ENCODE results near the gene SOX18. TPM values are rescaled to one million over a fixed set of nuclear protein-coding genes. Genes with fewer than 3 reads are reported as not detected.

SOX18 gene
- polyA plus RNA-seq, 1 experiment = not detected

DNA sequence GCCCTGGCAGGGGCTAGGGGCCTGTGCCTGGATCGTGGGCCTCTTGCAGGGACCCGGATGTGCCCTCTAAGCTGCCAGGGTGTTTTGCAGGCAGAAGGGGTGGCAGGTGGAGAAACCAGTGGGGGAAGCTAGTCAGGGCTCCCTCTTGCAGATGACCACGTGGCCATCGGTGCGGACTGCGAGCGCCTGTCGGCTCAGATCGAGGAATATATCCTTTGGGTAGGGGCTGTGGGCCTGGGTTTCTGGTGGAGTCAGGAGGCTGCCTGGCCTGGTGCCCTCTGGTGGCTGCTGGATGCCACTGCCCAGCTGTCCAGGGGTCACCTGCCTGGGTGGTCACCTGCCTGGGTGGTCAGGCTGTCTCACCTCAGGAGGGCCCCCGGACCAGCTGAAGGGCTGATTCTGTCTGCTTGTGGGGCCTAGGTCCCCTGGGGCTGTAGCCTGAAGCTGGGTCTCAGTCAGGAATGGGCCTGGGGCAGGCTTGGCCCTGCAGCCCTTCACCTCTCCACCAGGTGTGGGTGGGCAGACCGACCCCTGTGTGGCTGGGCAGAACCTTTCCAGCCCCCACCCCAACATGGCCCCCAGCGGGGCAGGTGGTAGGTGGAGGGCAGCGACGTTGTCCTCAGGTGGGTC is 20.3 kb upstream of the SOX18 start:
- Histone ChIP-seq H3K4me3 (ENCODE audit: low read depth, low read length) (no peak overlapping the region), H3K27me3 (ENCODE audit: control insufficient read depth, insufficient read depth, low read length) (no peaks in the 10 kb centered on the region), H3K36me3 (ENCODE audit: control insufficient read depth, insufficient read depth, low read length) (peaks cover 11% of the 10 kb centered on the region)
- TF ChIP-seq, protein P1, sequence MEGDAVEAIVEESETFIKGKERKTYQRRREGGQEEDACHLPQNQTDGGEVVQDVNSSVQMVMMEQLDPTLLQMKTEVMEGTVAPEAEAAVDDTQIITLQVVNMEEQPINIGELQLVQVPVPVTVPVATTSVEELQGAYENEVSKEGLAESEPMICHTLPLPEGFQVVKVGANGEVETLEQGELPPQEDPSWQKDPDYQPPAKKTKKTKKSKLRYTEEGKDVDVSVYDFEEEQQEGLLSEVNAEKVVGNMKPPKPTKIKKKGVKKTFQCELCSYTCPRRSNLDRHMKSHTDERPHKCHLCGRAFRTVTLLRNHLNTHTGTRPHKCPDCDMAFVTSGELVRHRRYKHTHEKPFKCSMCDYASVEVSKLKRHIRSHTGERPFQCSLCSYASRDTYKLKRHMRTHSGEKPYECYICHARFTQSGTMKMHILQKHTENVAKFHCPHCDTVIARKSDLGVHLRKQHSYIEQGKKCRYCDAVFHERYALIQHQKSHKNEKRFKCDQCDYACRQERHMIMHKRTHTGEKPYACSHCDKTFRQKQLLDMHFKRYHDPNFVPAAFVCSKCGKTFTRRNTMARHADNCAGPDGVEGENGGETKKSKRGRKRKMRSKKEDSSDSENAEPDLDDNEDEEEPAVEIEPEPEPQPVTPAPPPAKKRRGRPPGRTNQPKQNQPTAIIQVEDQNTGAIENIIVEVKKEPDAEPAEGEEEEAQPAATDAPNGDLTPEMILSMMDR (IDR thresholded peaks at IDR 0.05; ENCODE audit: insufficient read depth, low read depth, low read length) = peak; percentile 83
- CTCF ChIA-PET = interaction anchor here (0.7 to 3.4 kb wide), 9 partner anchors 10 to 161 kb away, joined by 3 to 31 read pairs (median 4); partner anchors contain the start of genes LKAAEAR1, OPRL1, PRPF6 and RGS19
- no peak for DNase-seq (ENCODE audit: low read depth)
- POLR2A ChIA-PET = no interaction called here

DNA sequence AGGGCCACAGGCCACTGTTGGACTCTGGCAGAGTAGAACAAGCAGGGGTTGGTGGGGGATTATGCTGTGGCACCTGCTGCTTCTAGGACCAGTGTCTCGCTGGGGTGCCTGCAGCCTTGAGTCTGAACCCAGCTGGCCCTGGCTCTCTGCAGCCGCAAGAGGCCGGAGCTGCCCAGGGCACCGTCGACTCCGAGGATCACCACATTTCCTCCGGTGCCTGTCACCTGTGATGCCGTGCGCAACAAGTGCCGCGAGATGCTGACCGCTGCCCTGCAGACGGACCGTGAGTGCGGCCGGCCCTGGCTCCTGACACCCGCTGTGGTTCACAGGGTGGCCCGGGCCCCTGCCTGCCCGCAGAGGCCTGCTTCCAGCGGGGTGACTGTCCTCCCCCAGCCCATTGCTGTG is 19.8 kb upstream of the SOX18 start:
- TF ChIP-seq, protein P1 (IDR thresholded peaks at IDR 0.05; ENCODE audit: insufficient read depth, low read depth, low read length) = no peak
- ChIA-PET POLR2A (no interaction called here), CTCF (interaction anchor here (0.9 to 3.4 kb wide), 7 partner anchors 10 to 161 kb away, joined by 3 to 31 read pairs (median 5); partner anchors contain the start of genes LKAAEAR1, OPRL1, PRPF6 and RGS19)
- H3K36me3 ChIP-seq (ENCODE audit: control insufficient read depth, insufficient read depth, low read length) = peaks cover 9% of the 10 kb centered on the region
- H3K4me3 ChIP-seq (ENCODE audit: low read depth, low read length) = no peak overlapping the region
- no peak for DNase-seq (ENCODE audit: low read depth)
- no peaks in the 10 kb centered on the region for H3K27me3 ChIP-seq (ENCODE audit: control insufficient read depth, insufficient read depth, low read length)

DNA sequence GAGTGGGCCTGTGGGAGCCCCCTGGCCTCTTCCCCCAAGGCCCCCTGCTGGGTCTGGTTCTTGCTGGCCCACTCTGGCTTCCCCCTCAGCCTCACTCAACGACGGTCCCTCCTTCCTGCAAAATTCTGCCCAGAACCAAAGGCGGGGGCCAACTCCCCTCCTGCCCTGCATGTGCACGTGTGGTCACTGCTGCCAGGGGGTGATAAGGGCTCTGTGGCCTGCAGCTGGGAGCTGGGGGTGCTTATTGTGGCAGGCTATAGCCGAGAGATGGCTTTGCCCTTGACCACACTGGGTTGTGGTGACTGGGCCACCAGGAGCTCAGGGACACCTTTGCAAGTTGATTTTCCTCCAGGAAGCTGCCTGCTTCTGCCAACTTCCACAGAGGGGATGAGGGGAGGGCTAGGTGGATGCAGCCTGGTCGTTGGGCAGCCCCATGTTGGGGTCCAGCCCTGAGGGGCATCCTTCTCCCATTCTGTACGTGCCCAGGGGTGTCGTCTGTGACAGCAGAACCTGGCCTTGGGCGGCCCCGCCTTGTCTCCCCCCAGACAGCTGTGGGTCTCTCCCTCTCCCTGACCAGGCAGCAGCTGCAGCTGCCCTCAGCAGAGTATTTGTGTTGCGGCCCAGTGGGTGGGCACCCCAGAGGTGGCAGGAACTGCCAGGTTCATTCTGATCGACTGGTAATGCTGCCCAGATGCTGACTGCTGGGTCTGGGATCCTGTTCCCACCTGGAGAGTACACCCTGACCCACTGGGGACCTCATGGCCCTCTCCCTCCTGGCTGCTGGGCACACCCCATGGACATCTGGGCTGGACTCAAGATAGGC is 19.2 kb upstream of the SOX18 start:
- H3K36me3 ChIP-seq (ENCODE audit: control insufficient read depth, insufficient read depth, low read length) = peaks cover 7% of the 10 kb centered on the region
- POLR2A ChIA-PET = no interaction called here
- TF ChIP-seq, protein P1 (IDR thresholded peaks at IDR 0.05; ENCODE audit: insufficient read depth, low read depth, low read length) = no peak
- no peaks in the 10 kb centered on the region for H3K27me3 ChIP-seq (ENCODE audit: control insufficient read depth, insufficient read depth, low read length)
- no peak for DNase-seq (ENCODE audit: low read depth)
- CTCF ChIA-PET = interaction anchor here (1.0 to 3.4 kb wide), 7 partner anchors 9 to 162 kb away, joined by 3 to 31 read pairs (median 6); partner anchors contain the start of genes OPRL1, PRPF6, RGS19 and SAMD10
- no peak overlapping the region for H3K4me3 ChIP-seq (ENCODE audit: low read depth, low read length)

DNA sequence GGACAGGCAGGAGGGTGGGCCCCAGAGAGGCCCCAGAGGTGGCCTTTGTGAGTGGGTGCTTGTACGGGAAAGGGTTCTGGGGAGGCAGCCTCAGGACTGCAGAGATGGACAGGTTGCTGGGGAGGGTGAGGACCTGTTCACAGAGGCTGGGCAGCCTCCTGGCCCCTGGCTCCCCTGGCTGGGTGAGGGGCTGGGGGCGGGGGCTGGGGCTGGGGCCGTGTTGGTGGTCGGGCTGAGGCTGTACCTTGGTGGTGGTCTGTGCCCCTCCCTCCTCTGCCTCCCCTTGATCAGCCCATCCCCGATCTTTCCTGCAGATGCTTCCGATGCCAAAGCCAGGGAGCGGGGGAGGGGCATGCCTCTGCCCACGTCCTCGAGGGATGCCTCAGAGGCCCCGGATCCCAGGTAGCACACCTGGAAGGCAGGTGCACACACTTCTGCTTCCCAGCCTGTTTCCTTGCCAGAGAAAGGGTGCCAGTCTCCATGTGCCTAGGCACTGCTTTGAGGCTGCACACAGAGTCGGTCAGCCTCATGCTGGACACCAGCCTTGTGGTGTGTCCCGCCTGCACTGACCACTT is 18.4 kb upstream of the SOX18 start:
- H3K27me3 ChIP-seq (ENCODE audit: control insufficient read depth, insufficient read depth, low read length) = no peaks in the 10 kb centered on the region
- H3K4me3 ChIP-seq (ENCODE audit: low read depth, low read length) = no peak overlapping the region
- TF ChIP-seq, protein P1 (IDR thresholded peaks at IDR 0.05; ENCODE audit: insufficient read depth, low read depth, low read length) = no peak
- ChIA-PET POLR2A (no interaction called here), CTCF (interaction anchor here (2.1 to 3.4 kb wide), 3 partner anchors 10 to 29 kb away, joined by 8 to 31 read pairs (median 17); partner anchors contain the start of genes OPRL1 and RGS19)
- DNase-seq (ENCODE audit: low read depth) = no peak
- H3K36me3 ChIP-seq (ENCODE audit: control insufficient read depth, insufficient read depth, low read length) = peaks cover 6% of the 10 kb centered on the region
